Parathyroid adenoma (tissue), 2 donors: ENCODE measurements around the gene GALNT10.

Source experiments
- H2AFZ ChIP-seq: fragments of 300-600 bp; sonication (generic); one replicate; pipeline ENCODE4 v1.7.0; 2017; ENCODE audit warnings: antibody characterized with exemption, mild to moderate bottlenecking
- H3K27ac ChIP-seq: fragments of 300-600 bp; sonication (generic); one replicate; pipeline ENCODE4 v1.7.0; 2017
- H3K27me3 ChIP-seq: fragments of 300-600 bp; sonication (generic); one replicate; pipeline ENCODE4 v1.7.0; 2017; ENCODE audit warnings: low read length; ENCODE audit not compliant: control insufficient read depth, insufficient read depth
- H3K36me3 ChIP-seq: fragments of 300-600 bp; sonication (generic); one replicate; pipeline ENCODE4 v1.7.0; 2017; ENCODE audit warnings: low read length; ENCODE audit not compliant: control insufficient read depth, insufficient read depth
- H3K4me1 ChIP-seq: fragments of 300-600 bp; sonication (generic); one replicate; pipeline ENCODE4 v1.7.0; 2017; ENCODE audit warnings: control low read depth
- H3K4me2 ChIP-seq: fragments of 300-600 bp; sonication (generic); one replicate; pipeline ENCODE4 v1.7.0; 2017; ENCODE audit warnings: low read length
- H3K4me3 ChIP-seq: fragments of 300-600 bp; sonication (generic); one replicate; pipeline ENCODE4 v1.7.0; 2017; ENCODE audit warnings: low read depth, low read length
- H3K79me2 ChIP-seq: fragments of 300-600 bp; sonication (generic); one replicate; pipeline ENCODE4 v1.7.0; 2017; ENCODE audit warnings: control low read depth
- H3K9ac ChIP-seq: fragments of 300-600 bp; sonication (generic); one replicate; pipeline ENCODE4 v1.7.0; 2017; ENCODE audit warnings: mild to moderate bottlenecking
- H3K9me3 ChIP-seq: fragments of 300-600 bp; sonication (generic); one replicate; pipeline ENCODE4 v1.7.0; 2017; ENCODE audit warnings: low read length; ENCODE audit not compliant: control insufficient read depth
- CTCF ChIP-seq: fragments of 300-600 bp; sonication (generic); IDR thresholded peaks from one replicate; pipeline ENCODE4 v1.7.0; 2017; ENCODE audit warnings: antibody characterized with exemption, mild to moderate bottlenecking
- donor health status: primary hyperparathyroidism.

Gene GALNT10

GRCh38 chr5:154369682-154370081 lies 179.1 kb downstream of the GALNT10 start:
- H3K4me3 ChIP-seq = no peak overlapping the region
- TF ChIP-seq CTCF = no peak
- H3K9me3 ChIP-seq = no peaks in the 10 kb centered on the region
- H3K36me3 ChIP-seq = no peaks in the 10 kb centered on the region
- H2AFZ ChIP-seq = peak overlapping the region; percentile 4
- peak overlapping the region; percentile 26 for H3K27ac ChIP-seq
- no peak overlapping the region for H3K4me2 ChIP-seq
- H3K4me1 ChIP-seq = peaks cover 22% of the 10 kb centered on the region
- no peaks in the 10 kb centered on the region for H3K79me2 ChIP-seq
- no peak overlapping the region for H3K9ac ChIP-seq
- H3K27me3 ChIP-seq = no peaks in the 10 kb centered on the region

GRCh38 chr5:154370119-154370518 lies 179.6 kb downstream of the GALNT10 start:
- no peaks in the 10 kb centered on the region for H3K36me3 ChIP-seq
- H3K4me1 ChIP-seq = peaks cover 24% of the 10 kb centered on the region
- H3K9me3 ChIP-seq = no peaks in the 10 kb centered on the region
- no peak overlapping the region for H3K4me2 ChIP-seq
- no peak for TF ChIP-seq CTCF
- no peak overlapping the region for H3K9ac ChIP-seq
- no peaks in the 10 kb centered on the region for H3K27me3 ChIP-seq
- H2AFZ ChIP-seq = peak overlapping the region; percentile 4
- peak overlapping the region; percentile 26 for H3K27ac ChIP-seq
- H3K79me2 ChIP-seq = no peaks in the 10 kb centered on the region
- H3K4me3 ChIP-seq = no peak overlapping the region

- H3K9me3 ChIP-seq = no peaks in the 10 kb centered on the region
- peaks cover 29% of the 10 kb centered on the region for H3K4me1 ChIP-seq
- no peak overlapping the region for H2AFZ ChIP-seq
- no peaks in the 10 kb centered on the region for H3K79me2 ChIP-seq
- no peaks in the 10 kb centered on the region for H3K27me3 ChIP-seq
- no peak for TF ChIP-seq CTCF
- H3K4me2 ChIP-seq = no peak overlapping the region
- no peak overlapping the region for H3K27ac ChIP-seq
- H3K9ac ChIP-seq = no peak overlapping the region
- H3K4me3 ChIP-seq = no peak overlapping the region
- H3K36me3 ChIP-seq = no peaks in the 10 kb centered on the region
These were observed 180.3 kb downstream of the GALNT10 start for GRCh38 chr5:154370813-154371212.

GRCh38 chr5:154371687-154372086 lies 181.2 kb downstream of the GALNT10 start:
- Histone ChIP-seq H3K4me3 (no peak overlapping the region), H3K4me1 (peaks cover 29% of the 10 kb centered on the region), H3K36me3 (no peaks in the 10 kb centered on the region), H3K27ac (no peak overlapping the region), H3K27me3 (no peaks in the 10 kb centered on the region), H3K79me2 (no peaks in the 10 kb centered on the region), H3K4me2 (no peak overlapping the region), H2AFZ (no peak overlapping the region), H3K9me3 (no peaks in the 10 kb centered on the region), H3K9ac (no peak overlapping the region)
- no peak for TF ChIP-seq CTCF

GRCh38 chr5:154372661-154373060 lies 182.1 kb downstream of the GALNT10 start:
- Histone ChIP-seq H3K4me2 (no peak overlapping the region), H2AFZ (no peak overlapping the region), H3K9me3 (no peaks in the 10 kb centered on the region), H3K4me3 (no peak overlapping the region), H3K79me2 (no peaks in the 10 kb centered on the region), H3K27me3 (no peaks in the 10 kb centered on the region), H3K27ac (no peak overlapping the region), H3K9ac (no peak overlapping the region), H3K4me1 (peaks cover 29% of the 10 kb centered on the region), H3K36me3 (no peaks in the 10 kb centered on the region)
- TF ChIP-seq CTCF = no peak
